ENCODE results near the gene CRYGN. TPM values are rescaled to one million over a fixed set of nuclear protein-coding genes. Genes with fewer than 3 reads are reported as not detected.

CRYGN gene
- total and polyA plus RNA-seq, 9 of the 15 experiments (the other 6 are each of a cell fraction or from before 2014, with no cell fraction given) = not detected

GRCh38 chr7:151384776-151385625 is 54.9 kb downstream of the CRYGN start:
- no peaks in the 10 kb centered on the region for H3K9me3 ChIP-seq (replicated peaks; ENCODE audit: control insufficient read depth, insufficient read depth, low read depth, low read length)
- no peaks in the 10 kb centered on the region for H4K20me1 ChIP-seq (replicated peaks; ENCODE audit: control insufficient read depth, insufficient read depth, low read length)
- ATAC-seq (no peak; the same call in 1 of the 3 replicates), FAIRE-seq (no peak), DNase-seq (ENCODE audit: extremely low read depth in 1 of 4, low spot score in 3 of 4) (no peak)
- H3K4me1 ChIP-seq (replicated peaks in 1 of 2; ENCODE audit: control insufficient read depth in 2 of 2, insufficient read depth in 2 of 2, low read length in 2 of 2) = peaks cover 0 to 59% of the 10 kb centered on the region in 2 experiments; a peak in 1 of 5 replicates
- no peak overlapping the region for H3K27ac ChIP-seq (ENCODE audit: extremely low read depth, low read depth, low read length)
- peak overlapping the region in 1 of 2 experiments; percentile 78; a peak in 2 of 4 replicates for H3K9ac ChIP-seq (ENCODE audit: insufficient read depth in 1 of 2, low read depth in 2 of 2, low read length in 2 of 2)
- ChIA-PET CTCF (ENCODE audit: low intra/inter-chr PET ratio) (no interaction called here), POLR2A (interaction anchor here (2.0 kb wide), 1 partner anchor 8 kb away, joined by 7 read pairs; no protein-coding TSS in a partner anchor)
- no TSS peak for BruUV-seq (replicated peaks)
- intact Hi-C loops (cut with micrococcal nuclease) (no loop called here), in situ Hi-C loops (cut with MboI) (no loop called here)
- no peak overlapping the region for H2AFZ ChIP-seq (ENCODE audit: low read depth, low read length)
- no peak for TF ChIP-seq SMARCE1 (IDR thresholded peaks at IDR 0.05)
- no peak for TF ChIP-seq AFF1 (IDR thresholded peaks at IDR 0.05; ENCODE audit: low read depth in 1 of 2, partially characterized antibody in 2 of 2)
- TF ChIP-seq PKNOX1 (IDR thresholded peaks at IDR 0.05) = peak; percentile 24; the same call in 1 of the 2 replicates
- TF ChIP-seq CEBPZ (IDR thresholded peaks at IDR 0.05; ENCODE audit: borderline replicate concordance, low read depth, low read length) = no peak
- no peak for TF ChIP-seq NCOA2 (IDR thresholded peaks at IDR 0.05; ENCODE audit: partially characterized antibody in 2 of 2)
- no peak for TF ChIP-seq SOX6 (IDR thresholded peaks at IDR 0.05)
- TF ChIP-seq JUND (IDR thresholded peaks at IDR 0.05; ENCODE audit: borderline replicate concordance, low read depth, low read length) = no peak
- no peak for TF ChIP-seq JUND (tag; IDR thresholded peaks at IDR 0.05; ENCODE audit: borderline replicate concordance, low read depth, low read length)
- TF ChIP-seq ATF3 (IDR thresholded peaks at IDR 0.05) = no peak
- no peak for TF ChIP-seq ATF3 (CRISPR knock-in tag; conservative IDR thresholded peaks at IDR 0.05)
- 35% methylated on average over 26 of the region's 26 CpGs for WGBS (ENCODE audit: insufficient coverage, low coverage, missing lambda C conversion rate)
- no peak overlapping the region for H3K4me3 ChIP-seq
- H3K9me1 ChIP-seq (ENCODE audit: control insufficient read depth, insufficient read depth, low read length) = no peaks in the 10 kb centered on the region
- H3K4me2 ChIP-seq (ENCODE audit: insufficient read depth, low read length) = no peak overlapping the region
- H3K36me3 ChIP-seq (ENCODE audit: control insufficient read depth, insufficient read depth, low read length) = no peaks in the 10 kb centered on the region
- peaks cover 15 to 75% of the 10 kb centered on the region in 2 experiments; a peak in 4 of 5 replicates for H3K27me3 ChIP-seq (ENCODE audit: control insufficient read depth in 2 of 2, insufficient read depth in 2 of 2, low read length in 2 of 2)
- no peaks in the 10 kb centered on the region for H3K79me2 ChIP-seq (ENCODE audit: control insufficient read depth, insufficient read depth, low read length)
